Keratinocyte (primary cell): Measurements from ENCODE around the gene DAPK2. TPM values are rescaled to one million over a fixed set of nuclear protein-coding genes. Genes with fewer than 3 reads are reported as not detected.

Source experiments
- DNase-seq: peaks from one replicate; pipeline ENCODE4 v3.0.0-alpha.2; 2011; ENCODE audit warnings: low read depth, missing footprints, low spot score
- FAIRE-seq: peaks from 2 replicates; lab custom pipeline; 2011; peaks lifted over from hg19 to GRCh38; lab: Jason Lieb, UNC
- H2AFZ ChIP-seq: 2 replicates; pipeline ENCODE4 v1.6.0; 2012; ENCODE audit warnings: low read length, control low read depth, inconsistent platforms; ENCODE audit not compliant: control insufficient read depth
- H3K27ac ChIP-seq: 2 replicates; pipeline ENCODE4 v1.5.1; 2011; ENCODE audit warnings: low read length; ENCODE audit not compliant: control insufficient read depth, insufficient read depth
- H3K27me3 ChIP-seq: 3 replicates; pipeline ENCODE4 v1.6.0; 2011; ENCODE audit warnings: low read length; ENCODE audit not compliant: control insufficient read depth, insufficient read depth; ENCODE audit errors: extremely low read depth
- H3K36me3 ChIP-seq, 2 experiments: 2 replicates in 1 of 2; 3 replicates in 1 of 2; pipeline ENCODE4 v1.5.1; 2011; ENCODE audit warnings: low read length in 2 of 2, mild to moderate bottlenecking in 1 of 2; ENCODE audit not compliant: control insufficient read depth in 2 of 2, insufficient read depth in 2 of 2; ENCODE audit errors: extremely low read depth in 1 of 2
- H3K4me1 ChIP-seq: 3 replicates; pipeline ENCODE4 v1.5.1; 2011; ENCODE audit warnings: low read length; ENCODE audit not compliant: control insufficient read depth, insufficient read depth; ENCODE audit errors: extremely low read depth
- H3K4me2 ChIP-seq: 3 replicates; pipeline ENCODE4 v1.6.0; 2011; ENCODE audit warnings: low read depth, low read length; ENCODE audit not compliant: control insufficient read depth, insufficient read depth; ENCODE audit errors: extremely low read depth
- H3K4me3 ChIP-seq, 3 experiments: fragments of 200-600 bp in 1 of 3; sonication (generic) in 1 of 3; 2 replicates in 2 of 3; 3 replicates in 1 of 3; pipeline ENCODE4 v1.5.1; 2011 to 2016; ENCODE audit warnings: low read length in 3 of 3, mild to moderate bottlenecking in 3 of 3, control low read depth in 2 of 3, inconsistent platforms in 1 of 3, low read depth in 1 of 3, mixed read lengths in 1 of 3, mixed run types in 1 of 3, moderate library complexity in 1 of 3; ENCODE audit not compliant: control insufficient read depth in 2 of 3, insufficient read depth in 2 of 3; ENCODE audit errors: extremely low read depth in 1 of 3
- H3K79me2 ChIP-seq: 2 replicates; pipeline ENCODE4 v1.6.0; 2012; ENCODE audit warnings: low read length; ENCODE audit not compliant: control insufficient read depth, insufficient read depth
- H3K9ac ChIP-seq: 3 replicates; pipeline ENCODE4 v1.6.0; 2011; ENCODE audit warnings: low read length; ENCODE audit not compliant: control insufficient read depth, insufficient read depth; ENCODE audit errors: extremely low read depth
- H3K9me1 ChIP-seq: 3 replicates; pipeline ENCODE4 v1.6.0; 2011; ENCODE audit warnings: low read length; ENCODE audit not compliant: control insufficient read depth, insufficient read depth; ENCODE audit errors: extremely low read depth
- H3K9me3 ChIP-seq: 2 replicates; pipeline ENCODE4 v1.5.1; 2012; ENCODE audit warnings: low read depth, low read length; ENCODE audit not compliant: control insufficient read depth
- H4K20me1 ChIP-seq: 3 replicates; pipeline ENCODE4 v1.6.0; 2011; ENCODE audit warnings: low read length; ENCODE audit not compliant: control insufficient read depth, insufficient read depth; ENCODE audit errors: extremely low read depth
- EZH2 ChIP-seq: IDR thresholded peaks from one replicate; pipeline ENCODE4 v1.6.1; 2012; ENCODE audit warnings: inconsistent platforms, mild to moderate bottlenecking, low read length, moderate library complexity
- dilution Hi-C: fragments of 300-500 bp; cut with MboI; formaldehyde crosslinking; loops from one replicate; pipeline ENCODE4 v1.7.0; 2020; ENCODE audit warnings: low sequenced_read_pairs; ENCODE audit not compliant: extremely low pct_ligation_motif_present
- polyA plus RNA-seq, 5 experiments: library from polyadenylated mRNA; depleted of rRNA in 3 of 5; stranded (reverse) in 3 of 5; stranded (forward) in 1 of 5; unstranded in 1 of 5; fragments of >200 nt; gene quantifications; 1 replicate in 1 of 5; 2 replicates in 3 of 5; 3 replicates in 1 of 5; pipeline versions ENCODE4 v1.2.1 to v1.2.3, GENCODE V29; 2011 to 2012; ENCODE audit warnings: missing spikeins in 2 of 5, low read depth in 1 of 5, low replicate concordance in 1 of 5
- TF ChIP-seq, protein P1 (sequence below), 3 experiments: IDR thresholded peaks in 1 of 3; conservative IDR thresholded peaks in 1 of 3; optimal IDR thresholded peaks in 1 of 3; 2 replicates in 2 of 3; 3 replicates in 1 of 3; pipeline versions ENCODE3 to v1.5.1; 2011; ENCODE audit warnings: low read length in 3 of 3, mild to moderate bottlenecking in 3 of 3, moderate library complexity in 2 of 3, control low read depth in 1 of 3, inconsistent platforms in 1 of 3; ENCODE audit not compliant: insufficient read depth in 2 of 3; ENCODE audit errors: extremely low read depth in 1 of 3

Gene DAPK2
- polyA plus RNA-seq, 1 donor (not counting 4 experiments of a cell fraction or from before 2014, with no cell fraction given), result 1.4 TPM

DNA sequence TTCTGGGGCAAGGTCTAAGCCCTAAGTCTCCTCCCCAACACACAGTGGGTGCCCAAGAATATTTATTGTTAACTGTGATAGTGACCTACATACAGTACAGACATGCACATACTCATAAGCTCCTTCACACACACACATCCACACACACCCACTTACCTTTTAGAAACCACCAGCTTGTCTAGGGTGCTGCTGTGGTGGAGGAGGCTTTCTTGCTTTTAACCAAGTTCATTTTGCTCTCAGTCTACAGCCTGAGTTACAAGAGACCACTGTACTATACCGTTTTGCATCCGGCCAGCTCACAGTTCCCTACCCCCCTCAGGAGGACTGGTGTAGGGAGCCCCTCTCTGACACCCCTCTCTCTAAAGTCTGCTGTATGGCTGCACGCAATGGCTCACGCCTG, 16.7 kb downstream of the DAPK2 start:
- Histone ChIP-seq H3K4me1 (no peaks in the 10 kb centered on the region), H3K9ac (no peak overlapping the region), H3K4me2 (no peak overlapping the region), H3K27me3 (no peaks in the 10 kb centered on the region), H3K36me3 (no peaks in the 10 kb centered on the region), H4K20me1 (no peaks in the 10 kb centered on the region), H3K9me1 (no peaks in the 10 kb centered on the region), H3K4me3 (no peak overlapping the region), H3K27ac (no peak overlapping the region), H3K79me2 (no peaks in the 10 kb centered on the region), H3K9me3 (no peaks in the 10 kb centered on the region), H2AFZ (no peak overlapping the region)
- dilution Hi-C loops, result no loop called here
- FAIRE-seq, result no peak
- TF ChIP-seq EZH2, result no peak
- TF ChIP-seq, protein P1, sequence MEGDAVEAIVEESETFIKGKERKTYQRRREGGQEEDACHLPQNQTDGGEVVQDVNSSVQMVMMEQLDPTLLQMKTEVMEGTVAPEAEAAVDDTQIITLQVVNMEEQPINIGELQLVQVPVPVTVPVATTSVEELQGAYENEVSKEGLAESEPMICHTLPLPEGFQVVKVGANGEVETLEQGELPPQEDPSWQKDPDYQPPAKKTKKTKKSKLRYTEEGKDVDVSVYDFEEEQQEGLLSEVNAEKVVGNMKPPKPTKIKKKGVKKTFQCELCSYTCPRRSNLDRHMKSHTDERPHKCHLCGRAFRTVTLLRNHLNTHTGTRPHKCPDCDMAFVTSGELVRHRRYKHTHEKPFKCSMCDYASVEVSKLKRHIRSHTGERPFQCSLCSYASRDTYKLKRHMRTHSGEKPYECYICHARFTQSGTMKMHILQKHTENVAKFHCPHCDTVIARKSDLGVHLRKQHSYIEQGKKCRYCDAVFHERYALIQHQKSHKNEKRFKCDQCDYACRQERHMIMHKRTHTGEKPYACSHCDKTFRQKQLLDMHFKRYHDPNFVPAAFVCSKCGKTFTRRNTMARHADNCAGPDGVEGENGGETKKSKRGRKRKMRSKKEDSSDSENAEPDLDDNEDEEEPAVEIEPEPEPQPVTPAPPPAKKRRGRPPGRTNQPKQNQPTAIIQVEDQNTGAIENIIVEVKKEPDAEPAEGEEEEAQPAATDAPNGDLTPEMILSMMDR (optimal IDR thresholded peaks at IDR 0.05 in 1 of 3, IDR thresholded peaks at IDR 0.05 in 1 of 3, conservative IDR thresholded peaks at IDR 0.05 in 1 of 3; ENCODE audit: extremely low read depth in 1 of 3, insufficient read depth in 2 of 3, low read length in 3 of 3), result no peak
- DNase-seq, result no peak

DNA sequence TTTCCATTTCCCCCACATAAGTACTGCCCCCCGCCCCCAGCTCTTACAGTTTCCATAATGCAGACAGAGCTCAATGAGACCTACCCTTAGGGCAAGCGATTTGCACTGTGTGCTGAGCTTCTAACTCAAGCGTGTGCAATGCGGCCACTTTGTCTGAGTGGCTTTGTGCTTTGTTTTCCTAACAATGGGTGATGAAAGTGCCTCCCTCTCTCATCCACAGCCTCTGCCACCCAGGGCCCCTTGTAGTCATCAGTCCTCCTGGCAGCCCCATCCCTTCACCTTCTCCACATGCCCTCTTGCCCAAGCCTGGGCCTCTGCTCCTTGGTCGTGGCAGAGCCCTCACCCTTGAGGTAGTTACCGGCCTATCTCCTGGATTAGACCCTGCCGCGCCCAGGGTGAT, 17.2 kb downstream of the DAPK2 start:
- no peaks in the 10 kb centered on the region for H3K9me3 ChIP-seq
- FAIRE-seq (no peak), DNase-seq (no peak)
- H3K9me1 ChIP-seq, result no peaks in the 10 kb centered on the region
- H4K20me1 ChIP-seq, result no peaks in the 10 kb centered on the region
- H3K27me3 ChIP-seq, result no peaks in the 10 kb centered on the region
- H2AFZ ChIP-seq, result no peak overlapping the region
- no peak overlapping the region for H3K9ac ChIP-seq
- no peaks in the 10 kb centered on the region for H3K36me3 ChIP-seq
- H3K27ac ChIP-seq, result no peak overlapping the region
- H3K4me3 ChIP-seq, result no peak overlapping the region
- no peaks in the 10 kb centered on the region for H3K79me2 ChIP-seq
- no peak for TF ChIP-seq EZH2
- TF ChIP-seq, protein P1 (optimal IDR thresholded peaks at IDR 0.05 in 1 of 3, IDR thresholded peaks at IDR 0.05 in 1 of 3, conservative IDR thresholded peaks at IDR 0.05 in 1 of 3; ENCODE audit: extremely low read depth in 1 of 3, insufficient read depth in 2 of 3, low read length in 3 of 3), result no peak
- dilution Hi-C loops, result no loop called here
- no peak overlapping the region for H3K4me2 ChIP-seq
- H3K4me1 ChIP-seq, result no peaks in the 10 kb centered on the region
